Measurements from ENCODE around the gene C1S. TPM values are rescaled to one million over a fixed set of nuclear protein-coding genes. Genes with fewer than 3 reads are reported as not detected.

C1S gene
- total and polyA plus RNA-seq, 2 experiments from 2014 or later: 195 to 200 TPM

GRCh38 chr12:7019043-7019569 lies 41.4 kb upstream of the C1S start:
- peak overlapping the region; percentile 75 for H2AFZ ChIP-seq
- H3K9me2 ChIP-seq (ENCODE audit: insufficient read depth): no peaks in the 10 kb centered on the region
- 0 out of 2 replicates have a peak overlapping the region, but pooled peaks have one; percentile 17 for H3K27ac ChIP-seq
- TF ChIP-seq EZH2phosphoT487 (IDR thresholded peaks at IDR 0.05; ENCODE audit: insufficient read depth, low read depth): no peak
- no peak for TF ChIP-seq EZH2 (IDR thresholded peaks at IDR 0.05; ENCODE audit: insufficient read depth, poor library complexity, severe bottlenecking)
- no peaks in the 10 kb centered on the region for H4K20me1 ChIP-seq (ENCODE audit: insufficient read depth)
- WGBS, 2 experiments (ENCODE audit: low coverage in 1 of 2, low lambda C conversion rate in 2 of 2, missing lambda C conversion rate in 2 of 2): 3% methylated on average over 6 of the region's 6 CpGs
- no peaks in the 10 kb centered on the region for H3K36me3 ChIP-seq (ENCODE audit: low read depth)
- H3K4me1 ChIP-seq (ENCODE audit: insufficient read depth): peaks cover 12% of the 10 kb centered on the region; the same call in 1 of the 2 replicates
- H3F3A ChIP-seq (ENCODE audit: insufficient read depth): no peaks in the 10 kb centered on the region; the same call in none of the 2 replicates
- H3K27me3 ChIP-seq (replicated peaks; ENCODE audit: insufficient read depth): no peaks in the 10 kb centered on the region
- no peaks in the 10 kb centered on the region for H3K79me2 ChIP-seq (ENCODE audit: insufficient read depth)
- DNase-seq: peak; percentile 14
- peak overlapping the region; percentile 66 for H3K9ac ChIP-seq
- H3K9me3 ChIP-seq (ENCODE audit: low read depth): no peaks in the 10 kb centered on the region
- H3K4me2 ChIP-seq (ENCODE audit: unreplicated experiment): peak overlapping the region; percentile 96
- in situ Hi-C loops (cut with MboI): no loop called here
- H3K4me3 ChIP-seq: peak overlapping the region; percentile 91

GRCh38 chr12:7021956-7022355 lies 38.6 kb upstream of the C1S start:
- no peak overlapping the region for H3K9ac ChIP-seq
- 56 to 64% methylated on average over 5 of the region's 5 CpGs for WGBS, 2 experiments (ENCODE audit: low coverage in 1 of 2, low lambda C conversion rate in 2 of 2, missing lambda C conversion rate in 2 of 2)
- H3K4me1 ChIP-seq (ENCODE audit: insufficient read depth): peaks cover 12% of the 10 kb centered on the region; the same call in 1 of the 2 replicates
- no peak overlapping the region for H3K27ac ChIP-seq
- H3F3A ChIP-seq (ENCODE audit: insufficient read depth): no peaks in the 10 kb centered on the region; the same call in none of the 2 replicates
- no peaks in the 10 kb centered on the region for H3K79me2 ChIP-seq (ENCODE audit: insufficient read depth)
- peak; percentile 45 for DNase-seq
- H3K27me3 ChIP-seq (replicated peaks; ENCODE audit: insufficient read depth): no peaks in the 10 kb centered on the region
- no peak overlapping the region for H2AFZ ChIP-seq
- H3K36me3 ChIP-seq (ENCODE audit: low read depth): no peaks in the 10 kb centered on the region
- TF ChIP-seq EZH2phosphoT487 (IDR thresholded peaks at IDR 0.05; ENCODE audit: insufficient read depth, low read depth): no peak
- no peak for TF ChIP-seq EZH2 (IDR thresholded peaks at IDR 0.05; ENCODE audit: insufficient read depth, poor library complexity, severe bottlenecking)
- H3K9me2 ChIP-seq (ENCODE audit: insufficient read depth): no peaks in the 10 kb centered on the region
- no peaks in the 10 kb centered on the region for H3K9me3 ChIP-seq (ENCODE audit: low read depth)
- in situ Hi-C loops (cut with MboI): no loop called here
- H4K20me1 ChIP-seq (ENCODE audit: insufficient read depth): no peaks in the 10 kb centered on the region
- no peak overlapping the region for H3K4me3 ChIP-seq
- no peak overlapping the region for H3K4me2 ChIP-seq (ENCODE audit: unreplicated experiment)

DNA sequence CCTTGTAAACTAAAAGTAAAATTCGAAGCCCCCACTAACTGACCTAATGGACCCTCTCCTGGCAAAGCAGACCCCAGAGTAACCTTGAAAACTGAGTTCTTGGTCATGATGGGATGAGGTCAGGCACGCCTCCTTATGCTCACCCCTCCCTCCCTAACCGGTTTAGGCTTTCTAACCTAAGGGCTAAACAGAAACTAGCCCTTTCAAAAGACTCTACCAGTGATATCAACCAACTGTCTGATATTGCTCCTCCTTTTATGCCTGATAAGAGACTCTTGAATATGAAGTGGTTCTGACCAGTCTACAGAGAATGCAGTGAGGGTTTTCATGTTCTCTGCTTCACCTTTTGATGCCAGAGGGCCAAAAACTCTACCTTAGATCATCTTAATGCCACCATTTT lies 37.4 kb upstream of the C1S start:
- Histone ChIP-seq H3K9me3 (ENCODE audit: low read depth) (no peaks in the 10 kb centered on the region), H3F3A (ENCODE audit: insufficient read depth) (no peaks in the 10 kb centered on the region), H3K79me2 (ENCODE audit: insufficient read depth) (no peaks in the 10 kb centered on the region), H3K4me1 (ENCODE audit: insufficient read depth) (peaks cover 12% of the 10 kb centered on the region; the same call in 1 of the 2 replicates), H3K4me2 (ENCODE audit: unreplicated experiment) (no peak overlapping the region), H3K36me3 (ENCODE audit: low read depth) (no peaks in the 10 kb centered on the region), H3K9ac (no peak overlapping the region), H3K27me3 (replicated peaks; ENCODE audit: insufficient read depth) (no peaks in the 10 kb centered on the region), H3K27ac (no peak overlapping the region), H2AFZ (no peak overlapping the region), H3K4me3 (no peak overlapping the region), H3K9me2 (ENCODE audit: insufficient read depth) (no peaks in the 10 kb centered on the region), H4K20me1 (ENCODE audit: insufficient read depth) (no peaks in the 10 kb centered on the region)
- in situ Hi-C loops (cut with MboI): no loop called here
- no peak for TF ChIP-seq EZH2phosphoT487 (IDR thresholded peaks at IDR 0.05; ENCODE audit: insufficient read depth, low read depth)
- TF ChIP-seq EZH2 (IDR thresholded peaks at IDR 0.05; ENCODE audit: insufficient read depth, poor library complexity, severe bottlenecking): no peak
- 65% methylated on average over 3 of the region's 3 CpGs for WGBS, 2 experiments (ENCODE audit: low coverage in 1 of 2, low lambda C conversion rate in 2 of 2, missing lambda C conversion rate in 2 of 2)
- DNase-seq: no peak

- H2AFZ ChIP-seq: no peak overlapping the region
- no peak for DNase-seq
- TF ChIP-seq EZH2 (IDR thresholded peaks at IDR 0.05; ENCODE audit: insufficient read depth, poor library complexity, severe bottlenecking): no peak
- no peak for TF ChIP-seq EZH2phosphoT487 (IDR thresholded peaks at IDR 0.05; ENCODE audit: insufficient read depth, low read depth)
- 83 to 93% methylated on average over 1 of the region's 1 CpG for WGBS, 2 experiments (ENCODE audit: low coverage in 1 of 2, low lambda C conversion rate in 2 of 2, missing lambda C conversion rate in 2 of 2)
- no peaks in the 10 kb centered on the region for H3K9me3 ChIP-seq (ENCODE audit: low read depth)
- H3K4me2 ChIP-seq (ENCODE audit: unreplicated experiment): no peak overlapping the region
- H3K36me3 ChIP-seq (ENCODE audit: low read depth): no peaks in the 10 kb centered on the region
- no peaks in the 10 kb centered on the region for H3K9me2 ChIP-seq (ENCODE audit: insufficient read depth)
- in situ Hi-C loops (cut with MboI): no loop called here
- H4K20me1 ChIP-seq (ENCODE audit: insufficient read depth): no peaks in the 10 kb centered on the region
- no peak overlapping the region for H3K9ac ChIP-seq
- H3K79me2 ChIP-seq (ENCODE audit: insufficient read depth): no peaks in the 10 kb centered on the region
- no peak overlapping the region for H3K4me3 ChIP-seq
- no peaks in the 10 kb centered on the region for H3F3A ChIP-seq (ENCODE audit: insufficient read depth)
- 0 out of 2 replicates have a peak, but pooled peaks cover 4% of the 10 kb centered on the region for H3K4me1 ChIP-seq (ENCODE audit: insufficient read depth)
- H3K27ac ChIP-seq: no peak overlapping the region
- H3K27me3 ChIP-seq (replicated peaks; ENCODE audit: insufficient read depth): no peaks in the 10 kb centered on the region
These were observed 33.7 kb upstream of the C1S start for GRCh38 chr12:7026854-7027253.
